ENCODE data around the gene TNS3. TPM values are rescaled to one million over a fixed set of nuclear protein-coding genes. Genes with fewer than 3 reads are reported as not detected.

Gene TNS3
- total RNA-seq, 2 donors from 2014 or later = 0.37 to 0.71 TPM

DNA sequence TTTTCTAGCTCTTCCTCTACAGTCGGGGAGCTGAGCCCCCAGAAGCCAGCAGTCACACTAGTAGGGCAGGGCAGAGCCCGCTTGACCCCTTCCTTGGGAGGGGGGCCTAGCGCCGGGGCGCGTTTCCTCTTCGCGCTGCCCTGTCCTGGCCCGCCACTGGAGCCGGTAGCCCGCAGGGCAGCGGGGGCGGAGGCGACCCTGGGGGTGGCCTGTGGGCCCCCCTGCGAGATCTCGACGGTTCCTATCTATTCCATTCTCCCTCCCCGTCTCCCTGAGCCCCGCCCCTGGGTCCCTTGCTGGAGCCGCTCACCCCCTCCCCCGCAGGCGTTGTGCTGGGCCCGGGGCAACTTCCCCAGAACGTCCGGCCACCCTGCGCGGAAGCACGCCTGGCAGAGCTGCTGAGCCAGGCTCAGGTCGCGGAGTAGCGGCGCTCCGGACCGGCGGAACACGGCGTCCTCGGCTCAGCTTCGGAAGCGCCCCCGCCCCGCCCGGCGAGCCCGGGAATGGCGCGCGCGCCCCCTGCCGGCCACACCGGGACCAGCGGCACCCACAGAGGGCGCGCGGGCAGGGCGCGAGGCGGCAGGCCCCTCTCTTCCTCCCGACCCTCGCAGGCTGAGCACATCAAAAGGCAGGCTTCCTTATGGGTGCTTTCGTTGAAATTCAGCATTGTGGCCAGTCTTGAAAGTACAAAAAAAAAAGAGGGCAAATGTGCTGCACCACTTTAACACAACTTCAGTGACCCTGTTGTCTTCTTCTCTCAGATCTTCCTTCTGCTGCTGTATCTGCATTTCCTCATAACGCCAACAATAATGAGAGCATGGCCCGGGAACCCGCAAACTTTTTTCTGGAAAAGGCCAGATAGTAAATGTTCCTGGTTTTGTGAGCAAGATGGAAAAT is 327.6 kb downstream of the TNS3 start:
- Mint-ChIP-seq H3K4me1 (no peaks in the 10 kb centered on the region), H3K27ac (no peak overlapping the region), H3K4me3 (peak overlapping the region; percentile 42), H3K27me3 (peaks cover 29% of the 10 kb centered on the region), H3K9me3 (no peaks in the 10 kb centered on the region), H3K36me3 (ENCODE audit: low read depth) (no peaks in the 10 kb centered on the region)
- ATAC-seq (replicated peaks) = peak; percentile 60

- Mint-ChIP-seq H3K9me3 (no peaks in the 10 kb centered on the region), H3K27me3 (peaks cover 29% of the 10 kb centered on the region), H3K4me1 (no peaks in the 10 kb centered on the region), H3K4me3 (peak overlapping the region; percentile 29), H3K27ac (no peak overlapping the region), H3K36me3 (ENCODE audit: low read depth) (no peaks in the 10 kb centered on the region)
- ATAC-seq (replicated peaks) = peak; percentile 18
These were observed 328.2 kb downstream of the TNS3 start for GRCh38 chr7:47253650-47254080.

- no peak overlapping the region for H3K4me3 Mint-ChIP-seq
- ATAC-seq (replicated peaks) = no peak
These were observed 329.2 kb downstream of the TNS3 start for GRCh38 chr7:47252675-47253074.

DNA sequence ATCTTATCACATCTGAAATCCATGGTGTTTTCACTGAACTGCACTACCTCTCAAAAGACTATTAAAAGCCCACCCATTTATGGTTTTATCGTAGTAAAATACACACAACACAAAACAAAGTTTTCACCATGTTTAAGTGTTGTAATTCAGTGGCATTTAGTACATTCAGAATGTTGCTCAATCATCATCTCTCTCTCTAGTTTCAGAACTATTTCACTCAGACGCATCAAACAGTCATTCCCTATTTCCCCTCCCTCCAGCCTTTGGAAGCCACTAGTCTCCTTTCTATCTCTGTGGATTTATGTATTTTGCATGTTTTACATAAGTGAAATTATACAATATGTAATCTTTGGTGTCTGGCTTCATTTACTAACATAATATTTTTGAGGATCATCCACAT is 332.6 kb downstream of the TNS3 start:
- H3K27ac Mint-ChIP-seq = no peak overlapping the region
- no peak overlapping the region for H3K4me3 Mint-ChIP-seq
- no peaks in the 10 kb centered on the region for H3K4me1 Mint-ChIP-seq
- H3K9me3 Mint-ChIP-seq = no peaks in the 10 kb centered on the region
- H3K27me3 Mint-ChIP-seq = peaks cover 12% of the 10 kb centered on the region
- ATAC-seq (replicated peaks) = no peak
- H3K36me3 Mint-ChIP-seq (ENCODE audit: low read depth) = no peaks in the 10 kb centered on the region

More at GRCh38 chr7:47252675-47253074, 329.2 kb downstream of the TNS3 start:
- no peak overlapping the region for H3K27ac Mint-ChIP-seq
- peaks cover 27% of the 10 kb centered on the region for H3K27me3 Mint-ChIP-seq
- no peaks in the 10 kb centered on the region for H3K9me3 Mint-ChIP-seq
- H3K4me1 Mint-ChIP-seq = no peaks in the 10 kb centered on the region
- no peaks in the 10 kb centered on the region for H3K36me3 Mint-ChIP-seq (ENCODE audit: low read depth)

DNA sequence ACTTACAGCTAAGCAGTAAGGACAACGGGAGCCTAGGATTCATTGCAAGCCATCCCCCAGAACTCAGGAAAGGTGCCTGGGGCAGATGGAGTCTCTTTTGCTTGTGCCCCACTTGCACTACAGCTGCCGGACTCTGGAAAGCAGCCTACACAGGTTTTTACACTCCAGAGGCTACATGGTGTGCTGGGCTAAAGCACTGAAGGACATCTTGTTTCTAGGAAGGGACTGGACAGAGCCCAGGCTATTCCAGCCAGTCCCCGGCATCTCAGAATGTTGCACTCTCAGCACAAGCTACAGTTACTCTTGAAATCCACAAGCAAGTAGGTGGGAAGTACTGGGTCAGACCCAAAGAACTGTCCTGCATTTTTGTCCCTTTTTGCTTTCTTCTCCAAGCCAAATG is 333.1 kb downstream of the TNS3 start:
- Mint-ChIP-seq H3K4me1 (no peaks in the 10 kb centered on the region), H3K9me3 (no peaks in the 10 kb centered on the region), H3K27me3 (peaks cover 11% of the 10 kb centered on the region), H3K4me3 (no peak overlapping the region), H3K36me3 (ENCODE audit: low read depth) (no peaks in the 10 kb centered on the region), H3K27ac (no peak overlapping the region)
- ATAC-seq (replicated peaks) = no peak

DNA sequence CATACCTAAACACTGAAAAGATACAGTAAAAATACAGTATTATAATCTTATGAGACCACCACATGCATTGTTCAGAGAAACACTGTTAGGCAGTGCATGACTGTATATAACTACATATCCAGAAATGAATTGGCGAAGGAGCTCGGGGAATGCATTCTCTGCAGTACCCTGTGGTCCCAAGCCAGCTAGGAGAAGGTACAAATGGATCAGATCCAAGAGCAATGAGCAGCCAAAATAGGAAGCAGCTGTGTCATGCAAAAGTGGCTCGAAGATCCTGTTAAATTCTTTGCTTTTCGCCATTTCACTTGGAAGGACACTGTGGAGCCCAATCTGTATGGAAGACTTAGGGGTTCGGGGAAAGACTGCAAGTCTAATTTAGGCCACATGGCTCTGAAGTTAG is 334.8 kb downstream of the TNS3 start:
- no peak overlapping the region for H3K27ac Mint-ChIP-seq
- H3K9me3 Mint-ChIP-seq = no peaks in the 10 kb centered on the region
- no peak for ATAC-seq (replicated peaks)
- no peaks in the 10 kb centered on the region for H3K36me3 Mint-ChIP-seq (ENCODE audit: low read depth)
- no peak overlapping the region for H3K4me3 Mint-ChIP-seq
- H3K4me1 Mint-ChIP-seq = no peaks in the 10 kb centered on the region
- H3K27me3 Mint-ChIP-seq = no peaks in the 10 kb centered on the region

- Mint-ChIP-seq H3K27me3 (no peaks in the 10 kb centered on the region), H3K4me3 (no peak overlapping the region), H3K36me3 (ENCODE audit: low read depth) (no peaks in the 10 kb centered on the region), H3K4me1 (no peaks in the 10 kb centered on the region), H3K9me3 (no peaks in the 10 kb centered on the region), H3K27ac (no peak overlapping the region)
- ATAC-seq (replicated peaks) = no peak
These were observed 337.2 kb downstream of the TNS3 start for GRCh38 chr7:47244692-47245091.

GRCh38 chr7:47241112-47242065 is 340.5 kb downstream of the TNS3 start:
- H3K4me3 Mint-ChIP-seq = no peak overlapping the region
- H3K9me3 Mint-ChIP-seq = no peaks in the 10 kb centered on the region
- no peaks in the 10 kb centered on the region for H3K27me3 Mint-ChIP-seq
- ATAC-seq (replicated peaks) = no peak
- no peaks in the 10 kb centered on the region for H3K4me1 Mint-ChIP-seq
- H3K36me3 Mint-ChIP-seq (ENCODE audit: low read depth) = no peaks in the 10 kb centered on the region
- H3K27ac Mint-ChIP-seq = no peak overlapping the region

- no peak for ATAC-seq (replicated peaks)
- Mint-ChIP-seq H3K9me3 (no peaks in the 10 kb centered on the region), H3K27ac (no peak overlapping the region), H3K27me3 (no peaks in the 10 kb centered on the region), H3K4me3 (no peak overlapping the region), H3K4me1 (no peaks in the 10 kb centered on the region), H3K36me3 (ENCODE audit: low read depth) (no peaks in the 10 kb centered on the region)
These were observed 341.9 kb downstream of the TNS3 start for GRCh38 chr7:47239931-47240421.

DNA sequence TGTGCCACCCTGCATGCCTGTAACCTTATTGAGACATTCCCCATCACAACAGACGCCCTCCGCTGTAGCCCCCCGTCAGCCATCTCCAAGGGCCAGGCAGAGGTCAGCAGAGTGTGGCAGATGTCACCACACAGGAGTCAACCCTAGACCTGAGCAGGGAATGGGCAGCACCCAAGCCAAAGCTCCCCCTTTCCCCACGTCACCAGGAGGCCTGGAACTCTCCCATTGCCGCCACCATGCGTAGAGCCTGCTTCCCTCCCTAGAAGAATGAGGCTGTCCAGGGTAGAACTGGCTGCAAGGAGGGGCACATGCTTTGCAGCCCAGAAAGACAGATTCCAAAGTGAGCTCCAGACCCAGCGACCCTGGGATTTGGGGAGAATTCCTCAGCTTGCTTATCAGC is 342.9 kb downstream of the TNS3 start:
- Mint-ChIP-seq H3K36me3 (ENCODE audit: low read depth) (no peaks in the 10 kb centered on the region), H3K27me3 (no peaks in the 10 kb centered on the region), H3K4me1 (no peaks in the 10 kb centered on the region), H3K27ac (no peak overlapping the region), H3K4me3 (no peak overlapping the region), H3K9me3 (no peaks in the 10 kb centered on the region)
- ATAC-seq (replicated peaks) = no peak

GRCh38 chr7:47236480-47237129 is 345.3 kb downstream of the TNS3 start:
- no peaks in the 10 kb centered on the region for H3K9me3 Mint-ChIP-seq
- no peaks in the 10 kb centered on the region for H3K36me3 Mint-ChIP-seq (ENCODE audit: low read depth)
- H3K27ac Mint-ChIP-seq = no peak overlapping the region
- H3K4me1 Mint-ChIP-seq = no peaks in the 10 kb centered on the region
- no peaks in the 10 kb centered on the region for H3K27me3 Mint-ChIP-seq
- ATAC-seq (replicated peaks) = no peak
- no peak overlapping the region for H3K4me3 Mint-ChIP-seq

- Mint-ChIP-seq H3K27me3 (no peaks in the 10 kb centered on the region), H3K4me1 (no peaks in the 10 kb centered on the region), H3K36me3 (ENCODE audit: low read depth) (no peaks in the 10 kb centered on the region), H3K9me3 (no peaks in the 10 kb centered on the region), H3K4me3 (no peak overlapping the region), H3K27ac (no peak overlapping the region)
- no peak for ATAC-seq (replicated peaks)
These were observed 347.9 kb downstream of the TNS3 start for GRCh38 chr7:47233996-47234395.

DNA sequence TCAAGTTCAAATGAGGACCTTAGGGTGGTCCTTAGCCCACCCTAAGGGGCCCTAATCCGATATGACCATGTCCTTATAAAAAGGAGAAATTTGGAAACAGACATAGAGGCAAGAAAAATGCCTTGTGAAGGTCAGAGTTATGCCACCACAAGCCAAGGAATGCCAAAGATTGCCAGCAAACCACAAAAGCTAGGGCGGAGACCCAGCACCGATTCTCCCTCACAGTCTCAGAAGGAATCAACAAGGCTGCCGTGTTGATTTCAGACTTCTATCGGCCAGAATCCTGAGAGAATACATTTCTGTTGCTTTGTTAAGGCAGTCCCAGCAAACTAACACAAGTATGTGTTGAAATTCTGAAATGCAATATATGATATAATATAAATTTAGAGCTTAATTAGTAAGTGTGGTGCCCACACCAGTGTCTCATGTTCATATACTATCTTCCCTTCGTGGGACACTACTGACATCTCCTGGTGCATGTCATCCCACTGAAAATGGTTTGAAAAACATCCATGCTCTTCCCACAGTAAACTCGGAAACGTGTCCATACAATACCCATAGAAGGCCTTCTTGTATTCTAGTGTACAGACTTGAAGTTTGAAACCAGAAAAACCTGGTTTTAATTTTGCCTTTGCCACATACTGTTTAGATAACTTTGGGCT is 349.0 kb downstream of the TNS3 start:
- Mint-ChIP-seq H3K36me3 (ENCODE audit: low read depth) (no peaks in the 10 kb centered on the region), H3K9me3 (no peaks in the 10 kb centered on the region), H3K27me3 (no peaks in the 10 kb centered on the region), H3K4me1 (no peaks in the 10 kb centered on the region), H3K4me3 (no peak overlapping the region), H3K27ac (no peak overlapping the region)
- no peak for ATAC-seq (replicated peaks)

- Mint-ChIP-seq H3K27me3 (peaks cover 8% of the 10 kb centered on the region), H3K9me3 (no peaks in the 10 kb centered on the region), H3K4me3 (no peak overlapping the region), H3K27ac (no peak overlapping the region), H3K4me1 (no peaks in the 10 kb centered on the region), H3K36me3 (ENCODE audit: low read depth) (no peaks in the 10 kb centered on the region)
- no peak for ATAC-seq (replicated peaks)
These were observed 350.3 kb downstream of the TNS3 start for GRCh38 chr7:47231627-47232026.

Measured in activated T-helper 17 cell treated with anti-CD3 and anti-CD28 coated beads, Interleukin-2, amount 50 U/mL, for 72 hours (primary cell).